WTC11 (cell line): Measurements from ENCODE around the gene TACR1. TPM values are rescaled to one million over a fixed set of nuclear protein-coding genes. Genes with fewer than 3 reads are reported as not detected.

Experiments used
- ATAC-seq: fragments of 200-7000 bp; cut with Tn5 transposase; 2 replicates; pipeline ENCODE4 v1.10.0; 2021; ENCODE audit warnings: mild to moderate bottlenecking, moderate library complexity
- CTCF ChIA-PET: fragments of 300-600 bp; sonication (Branson Sonifier 250); formaldehyde crosslinking; loops from one replicate; lab custom pipeline; 2021; ENCODE audit warnings: antibody characterized with exemption; lab: Charles Lee
- POLR2A ChIA-PET: fragments of 350-600 bp; sonication (Branson Sonifier 250); formaldehyde crosslinking; loops from one replicate; lab custom pipeline; 2021; ENCODE audit warnings: antibody characterized with exemption; lab: Charles Lee
- DNase-seq: peaks from one replicate; pipeline ENCODE4 v3.0.0; 2021; ENCODE audit warnings: low spot score
- H3K27ac Mint-ChIP-seq: 2 replicates; pipeline ENCODE4 v1.8.0; 2021; ENCODE audit warnings: mixed read lengths
- H3K27me3 Mint-ChIP-seq: 2 replicates; pipeline ENCODE4 v1.8.0; 2021; ENCODE audit warnings: low read depth, mild to moderate bottlenecking, moderate library complexity, mixed read lengths
- H3K36me3 Mint-ChIP-seq: 2 replicates; pipeline ENCODE4 v1.8.0; 2021; ENCODE audit warnings: mixed read lengths
- H3K4me1 Mint-ChIP-seq: 2 replicates; pipeline ENCODE4 v1.8.0; 2022; ENCODE audit warnings: mixed read lengths
- H3K4me3 Mint-ChIP-seq: 2 replicates; pipeline ENCODE4 v1.8.0; 2021; ENCODE audit warnings: mild to moderate bottlenecking, moderate library complexity, mixed read lengths
- H3K9me3 Mint-ChIP-seq: 2 replicates; pipeline ENCODE4 v1.8.0; 2021; ENCODE audit warnings: mixed read lengths
- ATF3 ChIP-seq: sonication (generic); formaldehyde crosslinking; conservative IDR thresholded peaks from 2 replicates; pipeline ENCODE4 v1.8.1; 2022; ENCODE audit warnings: mild to moderate bottlenecking, missing genetic modification reagents
- CTCF ChIP-seq: fragments of 200-600 bp; IDR thresholded peaks from 2 replicates; pipeline ENCODE4 v1.8.0; 2022; ENCODE audit warnings: antibody characterized with exemption
- KAT7 ChIP-seq: sonication (generic); formaldehyde crosslinking; IDR thresholded peaks from 2 replicates; pipeline ENCODE4 v1.8.1; 2023; ENCODE audit warnings: missing genetic modification reagents, mild to moderate bottlenecking, borderline replicate concordance
- MLX ChIP-seq: sonication (generic); formaldehyde crosslinking; IDR thresholded peaks from 2 replicates; pipeline ENCODE4 v1.8.1; 2023; ENCODE audit warnings: mild to moderate bottlenecking, missing genetic modification reagents, moderate library complexity
- MXD4 ChIP-seq: fragments of 250-450 bp; sonication (Bioruptor Pico); IDR thresholded peaks from 2 replicates; pipeline ENCODE4 v1.8.0; 2021; ENCODE audit warnings: mild to moderate bottlenecking, moderate library complexity, borderline replicate concordance
- NFYB ChIP-seq: sonication (generic); formaldehyde crosslinking; conservative IDR thresholded peaks from 2 replicates; pipeline ENCODE4 v1.8.0; 2022; ENCODE audit warnings: low read depth, missing genetic modification reagents
- OVOL2 ChIP-seq: fragments of 250-450 bp; sonication (Bioruptor Pico); IDR thresholded peaks from 2 replicates; pipeline ENCODE4 v1.9.0; 2021; ENCODE audit warnings: mild to moderate bottlenecking, borderline replicate concordance
- SMAD3 ChIP-seq: sonication (generic); formaldehyde crosslinking; IDR thresholded peaks from 2 replicates; pipeline ENCODE4 v1.8.0; 2022; ENCODE audit warnings: missing genetic modification reagents, mild to moderate bottlenecking, borderline replicate concordance
- SMAD4 ChIP-seq: sonication (generic); formaldehyde crosslinking; IDR thresholded peaks from 2 replicates; pipeline ENCODE4 v1.8.0; 2022; ENCODE audit warnings: mild to moderate bottlenecking, missing genetic modification reagents
- TEAD4 ChIP-seq: sonication (generic); formaldehyde crosslinking; IDR thresholded peaks from 2 replicates; pipeline ENCODE4 v1.8.0; 2022; ENCODE audit warnings: mild to moderate bottlenecking, missing genetic modification reagents
- ZNF317 ChIP-seq: sonication (generic); formaldehyde crosslinking; IDR thresholded peaks from 2 replicates; pipeline ENCODE4 v1.8.1; 2023; ENCODE audit warnings: low read depth, mild to moderate bottlenecking, moderate library complexity, missing genetic modification reagents, borderline replicate concordance
- ZNF416 ChIP-seq: fragments of 250-450 bp; sonication (Bioruptor Pico); IDR thresholded peaks from 2 replicates; pipeline ENCODE4 v1.9.0; 2021; ENCODE audit warnings: mild to moderate bottlenecking, inconsistent platforms
- ZNF512 ChIP-seq: sonication (generic); formaldehyde crosslinking; IDR thresholded peaks from 2 replicates; pipeline ENCODE4 v1.8.1; 2022; ENCODE audit warnings: missing genetic modification reagents, borderline replicate concordance
- total RNA-seq: library from RNA; stranded (reverse); gene quantifications from 3 replicates; pipeline ENCODE4 v1.2.3, GENCODE V29; 2021

TACR1 gene
- total RNA-seq, 1 experiment from 2014 or later, result 0.13 TPM

DNA sequence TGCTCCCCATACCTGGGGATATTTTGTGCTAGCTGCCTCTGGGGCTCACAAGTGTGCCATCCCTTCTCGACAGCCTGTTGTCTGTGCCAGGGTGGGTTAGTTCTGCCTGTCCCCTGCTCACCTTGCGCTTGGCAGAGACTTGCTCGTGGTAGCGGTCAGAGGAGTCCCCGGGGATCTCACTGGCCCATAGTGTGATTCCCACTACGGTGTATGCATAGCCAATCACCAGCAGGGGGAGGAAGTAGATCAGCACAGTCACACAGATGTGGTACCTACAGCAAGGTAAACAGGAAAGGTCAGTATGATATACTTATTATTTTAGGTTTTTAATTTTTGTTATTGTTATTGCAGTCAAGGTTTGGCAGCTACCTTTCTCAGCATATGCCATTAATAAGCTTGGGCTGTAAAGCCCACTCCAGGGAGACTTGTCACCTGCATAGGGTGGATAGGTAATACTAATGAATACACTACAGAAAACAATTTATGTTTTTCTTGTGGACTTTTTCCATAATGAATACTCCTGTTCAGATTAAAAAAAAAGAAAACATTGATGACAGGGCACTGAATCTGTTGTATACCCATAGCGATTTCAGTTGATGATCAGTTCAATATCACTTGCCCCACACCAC lies 145.7 kb downstream of the TACR1 start:
- POLR2A ChIA-PET, result no interaction called here
- no peaks in the 10 kb centered on the region for H3K9me3 Mint-ChIP-seq
- no peaks in the 10 kb centered on the region for H3K36me3 Mint-ChIP-seq
- ATAC-seq, result peak; percentile 77
- peaks cover 60% of the 10 kb centered on the region for H3K4me1 Mint-ChIP-seq
- CTCF ChIA-PET, result no interaction called here
- H3K4me3 Mint-ChIP-seq, result no peak overlapping the region
- peak; percentile 64 for DNase-seq
- H3K27ac Mint-ChIP-seq, result no peak overlapping the region
- TF ChIP-seq CTCF, result peak; percentile 68
- no peak for TF ChIP-seq OVOL2 (CRISPR knock-in tag)
- H3K27me3 Mint-ChIP-seq, result peaks cover 77% of the 10 kb centered on the region

DNA sequence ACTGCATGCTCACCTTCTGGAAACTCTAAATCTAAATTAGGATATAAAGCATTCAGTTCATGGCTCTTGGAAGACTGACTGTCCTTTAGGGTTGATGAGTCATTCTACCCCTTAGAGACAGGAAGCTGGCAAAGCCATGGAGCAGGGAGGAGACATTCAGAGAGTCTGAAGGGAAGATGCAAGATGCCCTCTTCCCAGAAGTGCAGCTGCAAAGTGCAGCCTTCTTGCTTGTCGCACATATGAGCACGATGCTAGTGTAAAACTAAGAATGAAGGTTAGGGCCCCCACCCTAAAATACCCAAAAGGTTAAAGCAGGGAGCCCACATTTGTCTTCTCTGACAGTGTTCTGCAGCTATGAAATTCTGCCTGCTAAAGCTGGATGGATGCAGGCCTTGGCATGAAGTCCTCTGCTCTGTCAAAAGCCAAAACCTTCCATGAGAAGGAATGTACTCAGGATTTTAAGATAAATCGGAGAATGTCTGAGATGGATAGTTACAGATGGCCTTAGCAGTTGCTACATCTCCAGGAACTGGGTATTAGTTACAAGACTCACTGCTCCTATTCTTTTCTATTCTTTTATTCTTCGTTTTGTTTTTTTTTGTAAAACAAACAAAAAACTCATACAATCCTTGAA lies 151.2 kb downstream of the TACR1 start:
- no peak overlapping the region for H3K27ac Mint-ChIP-seq

More for the DNA sequence above, 151.2 kb downstream of the TACR1 start:
- ChIA-PET CTCF (no interaction called here), POLR2A (no interaction called here)
- no peaks in the 10 kb centered on the region for H3K36me3 Mint-ChIP-seq
- H3K4me1 Mint-ChIP-seq, result peaks cover 17% of the 10 kb centered on the region
- no peak for TF ChIP-seq KAT7 (CRISPR knock-in tag)
- no peak for TF ChIP-seq TEAD4 (CRISPR knock-in tag)
- TF ChIP-seq CTCF, result no peak
- no peak for TF ChIP-seq OVOL2 (CRISPR knock-in tag)
- no peak for TF ChIP-seq ZNF416
- no peak for TF ChIP-seq ZNF512 (CRISPR knock-in tag)
- TF ChIP-seq SMAD4, result no peak
- no peak for TF ChIP-seq NFYB (CRISPR knock-in tag)
- no peak for TF ChIP-seq ATF3 (CRISPR knock-in tag)
- no peak for TF ChIP-seq ZNF317 (CRISPR knock-in tag)
- TF ChIP-seq MXD4 (CRISPR knock-in tag), result no peak
- no peak for TF ChIP-seq MLX (CRISPR knock-in tag)
- no peak for TF ChIP-seq SMAD3 (CRISPR knock-in tag)
- H3K9me3 Mint-ChIP-seq, result no peaks in the 10 kb centered on the region
- no peak for ATAC-seq
- H3K27me3 Mint-ChIP-seq, result peaks cover 53% of the 10 kb centered on the region
- no peak overlapping the region for H3K4me3 Mint-ChIP-seq
- DNase-seq, result no peak
